OCI-LY7 (cell line): ENCODE measurements around the gene DCST2. TPM values are rescaled to one million over a fixed set of nuclear protein-coding genes. Genes with fewer than 3 reads are reported as not detected.

Experiments used
- BruUV-seq: library from RNA; stranded (reverse); fragments of 400-500 nt; replicated peaks from 2 replicates; lab custom pipeline; 2021; lab: Mats Ljungman, UMichigan
- CTCF ChIA-PET: fragments of 300-600 bp; sonication (Branson Sonifier 250); formaldehyde crosslinking; loops from one replicate; lab custom pipeline; 2022; ENCODE audit warnings: antibody characterized with exemption; ENCODE audit not compliant: unreplicated experiment; lab: Charles Lee
- POLR2A ChIA-PET: fragments of 300-600 bp; sonication (Branson Sonifier 250); formaldehyde crosslinking; loops from one replicate; lab custom pipeline; 2022; ENCODE audit warnings: antibody characterized with exemption; lab: Charles Lee
- DNase-seq: peaks from one replicate; pipeline ENCODE4 v3.0.0-alpha.2; 2015; ENCODE audit warnings: low spot score
- H2AFZ ChIP-seq: fragments of 200-600 bp; sonication (generic), shearing (Covaris generic); 2 replicates; pipeline ENCODE4 v1.6.1; 2014; ENCODE audit warnings: mild to moderate bottlenecking, antibody characterized with exemption, low read length, moderate library complexity
- H3K27ac ChIP-seq: fragments of 200-600 bp; sonication (generic); 2 replicates; pipeline ENCODE4 v1.5.1; 2014; ENCODE audit warnings: mixed run types, low read depth, mild to moderate bottlenecking, moderate library complexity, low read length, inconsistent platforms; ENCODE audit not compliant: poor library complexity, severe bottlenecking
- H3K36me3 ChIP-seq: fragments of 200-600 bp; sonication (generic); 2 replicates; pipeline ENCODE4 v1.6.1; 2014; ENCODE audit warnings: mild to moderate bottlenecking, antibody characterized with exemption, low read length, moderate library complexity, mixed read lengths; ENCODE audit not compliant: insufficient read depth
- H3K4me1 ChIP-seq: fragments of 200-600 bp; sonication (generic); 2 replicates; pipeline ENCODE4 v1.5.1; 2014; ENCODE audit warnings: mild to moderate bottlenecking, low read length; ENCODE audit not compliant: insufficient read depth, poor library complexity, severe bottlenecking
- H3K4me2 ChIP-seq: fragments of 200-600 bp; sonication (generic); 2 replicates; pipeline ENCODE4 v1.6.1; 2014; ENCODE audit warnings: mild to moderate bottlenecking, low read length
- H3K4me3 ChIP-seq: fragments of 200-600 bp; sonication (generic); 2 replicates; pipeline ENCODE4 v1.5.1; 2014; ENCODE audit warnings: mild to moderate bottlenecking, low read depth, low read length; ENCODE audit not compliant: poor library complexity, severe bottlenecking
- H3K79me2 ChIP-seq: fragments of 200-600 bp; sonication (generic); 2 replicates; pipeline ENCODE4 v1.6.1; 2016; ENCODE audit warnings: low read depth, mild to moderate bottlenecking, low read length, moderate library complexity, mixed read lengths; ENCODE audit not compliant: insufficient read depth
- H3K9me2 ChIP-seq: fragments of 200-600 bp; sonication (generic); 2 replicates; pipeline ENCODE4 v1.6.1; 2016; ENCODE audit warnings: mild to moderate bottlenecking, low read length, mixed read lengths; ENCODE audit not compliant: insufficient read depth
- H3K9me3 ChIP-seq: fragments of 200-600 bp; sonication (generic); 2 replicates; pipeline ENCODE4 v1.6.1; 2014; ENCODE audit warnings: mild to moderate bottlenecking, mixed run types, low read length, mixed read lengths
- H4K20me1 ChIP-seq: fragments of 200-600 bp; sonication (generic); 2 replicates; pipeline ENCODE4 v1.6.1; 2014; ENCODE audit warnings: mild to moderate bottlenecking, antibody characterized with exemption, low read length, moderate library complexity, mixed read lengths; ENCODE audit not compliant: insufficient read depth
- EZH2phosphoT487 ChIP-seq: fragments of 200-600 bp; sonication (generic); IDR thresholded peaks from 2 replicates; pipeline ENCODE4 v1.6.1; 2018; ENCODE audit warnings: low read depth, borderline replicate concordance, mild to moderate bottlenecking, mixed run types, antibody characterized with exemption, low read length, moderate library complexity, mixed read lengths
- intact Hi-C: fragments of 100-400 bp; cut with micrococcal nuclease; formaldehyde crosslinking; loops from one replicate; pipeline ENCODE4 v1.10.0; 2022; ENCODE audit not compliant: unreplicated experiment
- total RNA-seq, 2 experiments: library from RNA; depleted of rRNA in 1 of 2; stranded (reverse); fragments of >200 nt in 1 of 2; shearing (Covaris generic) in 1 of 2; gene quantifications; 2 replicates each; pipeline ENCODE4 v1.2.3, GENCODE V29; 2014 to 2022
- TF ChIP-seq, protein P1 (sequence below): fragments of 200-600 bp; sonication (generic); conservative IDR thresholded peaks from 2 replicates; pipeline ENCODE4 v1.5.1; 2014; ENCODE audit warnings: mild to moderate bottlenecking, antibody characterized with exemption, low read length, moderate library complexity, mixed read lengths

DCST2 gene
- total RNA-seq, 2 experiments from 2014 or later = 0.85 to 2.0 TPM

DNA sequence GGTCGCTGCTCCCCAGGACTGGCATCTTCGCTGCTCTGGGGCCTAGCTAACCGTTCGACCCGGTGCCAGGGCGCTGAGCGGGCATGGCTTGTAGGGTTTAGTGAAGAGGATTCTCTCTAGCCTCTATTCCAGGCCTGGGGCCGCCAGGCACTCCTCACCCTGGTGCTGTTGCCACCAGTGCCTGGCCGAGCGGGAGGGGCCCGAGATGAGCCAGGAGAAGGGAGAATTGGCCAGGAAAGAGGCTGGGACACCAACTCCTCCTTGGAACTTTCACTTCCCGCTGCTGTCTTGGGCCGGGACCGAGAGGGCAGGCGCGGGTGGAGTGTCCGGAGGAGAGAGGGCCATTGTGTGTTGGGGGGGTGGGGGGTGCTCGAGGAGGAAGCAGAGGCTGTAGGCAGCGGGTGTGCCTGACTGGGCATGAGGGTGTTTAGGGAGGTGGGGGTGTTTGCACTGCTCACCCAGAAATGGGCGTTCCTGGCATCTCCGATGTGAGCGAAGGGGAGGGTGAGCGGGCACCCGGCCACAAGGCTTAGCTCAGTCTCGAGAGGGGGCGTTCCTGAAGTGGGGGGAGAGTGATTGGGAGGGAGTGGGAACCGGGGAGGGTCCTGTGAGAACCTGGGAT lies 18.3 kb upstream of the DCST2 start:
- peak overlapping the region; percentile 91 for H3K4me3 ChIP-seq
- no TSS peak for BruUV-seq
- H3K9me3 ChIP-seq = no peaks in the 10 kb centered on the region
- intact Hi-C loops = loop anchor here (1.0 kb wide), 1 partner anchor 51 kb away; no protein-coding TSS in a partner anchor
- H3K4me2 ChIP-seq = peak overlapping the region; percentile 99
- H3K4me1 ChIP-seq = peaks cover 35% of the 10 kb centered on the region
- no peaks in the 10 kb centered on the region for H3K79me2 ChIP-seq
- CTCF ChIA-PET = interaction anchor here (0.6 to 1.7 kb wide), 3 partner anchors 10 to 1553 kb away, joined by 3 to 6 read pairs (median 3); no protein-coding TSS in a partner anchor
- no peaks in the 10 kb centered on the region for H3K9me2 ChIP-seq
- no peaks in the 10 kb centered on the region for H4K20me1 ChIP-seq
- H3K36me3 ChIP-seq = 0 out of 2 replicates have a peak, but pooled peaks cover 5% of the 10 kb centered on the region
- H2AFZ ChIP-seq = peak overlapping the region; percentile 63
- POLR2A ChIA-PET = interaction anchor here (0.6 to 1.5 kb wide), 3 partner anchors 9 to 51 kb away, joined by 3 to 6 read pairs (median 4); no protein-coding TSS in a partner anchor
- no peak overlapping the region for H3K27ac ChIP-seq
- DNase-seq = peak; percentile 37
- no peak for TF ChIP-seq EZH2phosphoT487
- TF ChIP-seq, protein P1, sequence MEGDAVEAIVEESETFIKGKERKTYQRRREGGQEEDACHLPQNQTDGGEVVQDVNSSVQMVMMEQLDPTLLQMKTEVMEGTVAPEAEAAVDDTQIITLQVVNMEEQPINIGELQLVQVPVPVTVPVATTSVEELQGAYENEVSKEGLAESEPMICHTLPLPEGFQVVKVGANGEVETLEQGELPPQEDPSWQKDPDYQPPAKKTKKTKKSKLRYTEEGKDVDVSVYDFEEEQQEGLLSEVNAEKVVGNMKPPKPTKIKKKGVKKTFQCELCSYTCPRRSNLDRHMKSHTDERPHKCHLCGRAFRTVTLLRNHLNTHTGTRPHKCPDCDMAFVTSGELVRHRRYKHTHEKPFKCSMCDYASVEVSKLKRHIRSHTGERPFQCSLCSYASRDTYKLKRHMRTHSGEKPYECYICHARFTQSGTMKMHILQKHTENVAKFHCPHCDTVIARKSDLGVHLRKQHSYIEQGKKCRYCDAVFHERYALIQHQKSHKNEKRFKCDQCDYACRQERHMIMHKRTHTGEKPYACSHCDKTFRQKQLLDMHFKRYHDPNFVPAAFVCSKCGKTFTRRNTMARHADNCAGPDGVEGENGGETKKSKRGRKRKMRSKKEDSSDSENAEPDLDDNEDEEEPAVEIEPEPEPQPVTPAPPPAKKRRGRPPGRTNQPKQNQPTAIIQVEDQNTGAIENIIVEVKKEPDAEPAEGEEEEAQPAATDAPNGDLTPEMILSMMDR = no peak

DNA sequence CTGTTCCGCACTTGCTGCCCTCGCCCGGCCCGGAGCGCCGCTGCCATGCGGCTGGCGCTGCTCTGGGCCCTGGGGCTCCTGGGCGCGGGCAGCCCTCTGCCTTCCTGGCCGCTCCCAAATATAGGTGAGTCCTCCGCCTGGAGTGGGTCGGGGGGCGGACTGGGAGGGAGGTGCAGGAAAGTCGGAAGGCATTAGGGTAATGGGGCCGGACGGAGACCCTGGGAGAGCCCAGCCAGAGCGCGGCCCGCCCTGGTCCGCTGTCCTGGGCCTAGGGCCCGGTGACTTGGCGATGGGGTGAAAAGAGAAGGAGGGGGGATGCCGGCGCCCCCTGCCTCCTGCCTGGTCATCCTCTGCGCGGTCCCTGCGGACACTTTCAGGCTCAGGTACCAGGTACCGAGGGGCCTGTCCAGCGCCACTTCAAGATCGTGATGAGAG lies 17.8 kb upstream of the DCST2 start:
- peak overlapping the region; percentile 99 for H3K4me2 ChIP-seq
- H3K4me3 ChIP-seq = peak overlapping the region; percentile 91
- no peak overlapping the region for H3K27ac ChIP-seq
- ChIA-PET POLR2A (interaction anchor here (0.6 to 1.2 kb wide), 3 partner anchors 9 to 50 kb away, joined by 3 to 4 read pairs (median 3); no protein-coding TSS in a partner anchor), CTCF (interaction anchor here (0.6 to 1.7 kb wide), 3 partner anchors 10 to 34 kb away, joined by 3 to 6 read pairs (median 5); no protein-coding TSS in a partner anchor)
- H4K20me1 ChIP-seq = no peaks in the 10 kb centered on the region
- no peaks in the 10 kb centered on the region for H3K36me3 ChIP-seq
- H2AFZ ChIP-seq = peak overlapping the region; percentile 63
- H3K9me3 ChIP-seq = no peaks in the 10 kb centered on the region
- H3K4me1 ChIP-seq = peaks cover 35% of the 10 kb centered on the region
- H3K79me2 ChIP-seq = no peaks in the 10 kb centered on the region
- TF ChIP-seq EZH2phosphoT487 = no peak
- TF ChIP-seq, protein P1 = no peak; the same call in 1 of the 2 replicates
- BruUV-seq = no TSS peak
- no peaks in the 10 kb centered on the region for H3K9me2 ChIP-seq
- no peak for DNase-seq
- intact Hi-C loops = loop anchor here (1.0 kb wide), 1 partner anchor 50 kb away; no protein-coding TSS in a partner anchor
